IMR-90 (cell line): ENCODE measurements around the gene CLEC16A. TPM values are rescaled to one million over a fixed set of nuclear protein-coding genes. Genes with fewer than 3 reads are reported as not detected.

Experiments used
- ATAC-seq: fragments of 200-7000 bp; cut with Tn5 transposase; 2 replicates; pipeline ENCODE4 v1.9.1; 2020; ENCODE audit warnings: low read depth, mild to moderate bottlenecking, moderate library complexity
- BruUV-seq: library from RNA; stranded (reverse); fragments of 400-500 nt; replicated peaks from 2 replicates; lab custom pipeline; 2021; lab: Mats Ljungman, UMichigan
- CTCF ChIA-PET: fragments of 300-600 bp; formaldehyde crosslinking; extraction: SDS; loops from one replicate; lab custom pipeline; 2021; ENCODE audit warnings: antibody characterized with exemption; lab: Yijun Ruan, JAX
- POLR2A ChIA-PET: fragments of 300-600 bp; sonication (Branson Sonifier 250); formaldehyde crosslinking; loops from one replicate; lab custom pipeline; 2022; ENCODE audit warnings: antibody characterized with exemption; ENCODE audit not compliant: unreplicated experiment; lab: Charles Lee
- DNase-seq: peaks from one replicate; pipeline ENCODE4 v3.0.0; 2013
- H2AFZ ChIP-seq: replicated peaks from 2 replicates; pipeline ENCODE3; 2013; ENCODE audit warnings: low read length, mild to moderate bottlenecking; ENCODE audit not compliant: poor library complexity
- H2AK5ac ChIP-seq: 2 replicates; pipeline ENCODE4 v1.6.1; 2013; ENCODE audit warnings: low read depth, low read length, inconsistent platforms
- H2AK9ac ChIP-seq: replicated peaks from 2 replicates; pipeline ENCODE3; 2013; ENCODE audit warnings: mild to moderate bottlenecking, low read depth, low read length, moderate library complexity; ENCODE audit not compliant: poor library complexity
- H2BK120ac ChIP-seq: 2 replicates; pipeline ENCODE4 v1.6.1; 2013; ENCODE audit warnings: low read depth, low read length, inconsistent platforms
- H2BK15ac ChIP-seq: 3 replicates; pipeline ENCODE4 v1.6.1; 2013; ENCODE audit warnings: low read depth, low read length, inconsistent platforms
- H2BK20ac ChIP-seq: 2 replicates; pipeline ENCODE4 v1.6.1; 2013; ENCODE audit warnings: low read depth, mild to moderate bottlenecking, inconsistent platforms, low read length, moderate library complexity
- H2BK5ac ChIP-seq: 2 replicates; pipeline ENCODE4 v1.6.1; 2013; ENCODE audit warnings: mild to moderate bottlenecking, low read depth, low read length, inconsistent platforms; ENCODE audit not compliant: poor library complexity, severe bottlenecking
- H3K14ac ChIP-seq: replicated peaks from 2 replicates; pipeline ENCODE4 v1.6.1; 2013; ENCODE audit warnings: low read depth, low read length, inconsistent platforms
- H3K18ac ChIP-seq: 2 replicates; pipeline ENCODE4 v1.6.1; 2013; ENCODE audit warnings: low read depth, low read length, control low read depth
- H3K23ac ChIP-seq: 2 replicates; pipeline ENCODE4 v1.6.1; 2013; ENCODE audit warnings: low read depth, low read length, inconsistent platforms
- H3K27ac ChIP-seq: 2 replicates; pipeline ENCODE4 v1.5.1; 2013; ENCODE audit warnings: mild to moderate bottlenecking, control low read depth, low read length; ENCODE audit not compliant: insufficient read depth
- H3K27me3 ChIP-seq: 2 replicates; pipeline ENCODE4 v1.6.1; 2013; ENCODE audit warnings: low read length; ENCODE audit not compliant: control insufficient read depth, insufficient read depth
- H3K36me3 ChIP-seq: 2 replicates; pipeline ENCODE4 v1.6.1; 2013; ENCODE audit warnings: low read length, mixed read lengths; ENCODE audit not compliant: control insufficient read depth, insufficient read depth
- H3K4ac ChIP-seq: 2 replicates; pipeline ENCODE4 v1.6.1; 2013; ENCODE audit warnings: low read depth, low read length, inconsistent platforms
- H3K4me1 ChIP-seq: 2 replicates; pipeline ENCODE4 v1.6.1; 2013; ENCODE audit warnings: low read length, mixed read lengths; ENCODE audit not compliant: control insufficient read depth, insufficient read depth
- H3K4me2 ChIP-seq: 2 replicates; pipeline ENCODE4 v1.6.1; 2013; ENCODE audit warnings: low read depth, mild to moderate bottlenecking, control low read depth, low read length, moderate library complexity
- H3K4me3 ChIP-seq: 2 replicates; pipeline ENCODE4 v1.5.1; 2013; ENCODE audit warnings: low read depth, mild to moderate bottlenecking, control low read depth, low read length, moderate library complexity; ENCODE audit not compliant: insufficient read depth
- H3K56ac ChIP-seq: 2 replicates; pipeline ENCODE4 v1.6.1; 2013; ENCODE audit warnings: low read length, inconsistent platforms; ENCODE audit not compliant: insufficient read depth; ENCODE audit errors: extremely low read depth
- H3K79me1 ChIP-seq, 2 experiments: 2 replicates each; pipeline ENCODE4 v1.6.1; 2013; ENCODE audit warnings: low read length in 2 of 2, inconsistent platforms in 1 of 2, low read depth in 1 of 2
- H3K9ac ChIP-seq: 2 replicates; pipeline ENCODE4 v1.6.1; 2013; ENCODE audit warnings: low read depth, low read length, control low read depth
- H3K9me1 ChIP-seq: 2 replicates; pipeline ENCODE4 v1.6.1; 2013; ENCODE audit warnings: low read length, inconsistent platforms; ENCODE audit not compliant: insufficient read depth
- H3K9me3 ChIP-seq: 2 replicates; pipeline ENCODE4 v1.6.1; 2013; ENCODE audit warnings: low read length; ENCODE audit not compliant: control insufficient read depth, insufficient read depth
- H4K20me1 ChIP-seq: 2 replicates; pipeline ENCODE4 v1.6.1; 2013; ENCODE audit warnings: low read length, inconsistent platforms; ENCODE audit not compliant: insufficient read depth
- H4K5ac ChIP-seq: 2 replicates; pipeline ENCODE4 v1.6.1; 2013; ENCODE audit warnings: mild to moderate bottlenecking, low read depth, low read length, control low read depth
- H4K8ac ChIP-seq, 2 experiments: 2 replicates each; pipeline ENCODE4 v1.6.1; 2013; ENCODE audit warnings: low read depth in 2 of 2, low read length in 2 of 2, control low read depth in 1 of 2, inconsistent platforms in 1 of 2
- H4K91ac ChIP-seq: 2 replicates; pipeline ENCODE4 v1.6.1; 2013; ENCODE audit warnings: low read depth, low read length, inconsistent platforms; ENCODE audit not compliant: insufficient read depth
- CHD1 ChIP-seq: IDR thresholded peaks from 2 replicates; pipeline ENCODE4 v1.6.1; 2012; ENCODE audit warnings: low read depth, low read length, improper control_type of control experiment
- FOS ChIP-seq: fragments of 150-350 bp; IDR thresholded peaks from 2 replicates; pipeline ENCODE4 v1.6.1; 2016; ENCODE audit warnings: low read depth, low read length
- MAFK ChIP-seq: IDR thresholded peaks from 2 replicates; pipeline ENCODE4 v1.6.1; 2012; ENCODE audit warnings: low read depth, low read length, improper control_type of control experiment
- MXI1 ChIP-seq: IDR thresholded peaks from 2 replicates; pipeline ENCODE4 v1.6.1; 2012; ENCODE audit warnings: low read depth, mild to moderate bottlenecking, low read length, moderate library complexity, borderline replicate concordance
- RAD21 ChIP-seq: IDR thresholded peaks from 2 replicates; pipeline ENCODE4 v1.6.1; 2012; ENCODE audit warnings: low read length, improper control_type of control experiment
- RCOR1 ChIP-seq: IDR thresholded peaks from 2 replicates; pipeline ENCODE4 v1.6.1; 2012; ENCODE audit warnings: mild to moderate bottlenecking, low read length, improper control_type of control experiment; ENCODE audit not compliant: insufficient replicate concordance
- RFX5 ChIP-seq: IDR thresholded peaks from 2 replicates; pipeline ENCODE4 v1.8.0; 2012; ENCODE audit warnings: low read depth, mild to moderate bottlenecking, low read length, moderate library complexity
- USF2 ChIP-seq: fragments of 150-350 bp; IDR thresholded peaks from 2 replicates; pipeline ENCODE4 v1.6.1; 2017; ENCODE audit warnings: mild to moderate bottlenecking, antibody characterized with exemption, low read length, low read depth
- WGBS, 2 experiments: methylation state at CpG; one replicate each; pipeline versions ENCODE4 v1.1.5 to v1.1.7; 2013; ENCODE audit warnings: missing lambda C conversion rate in 2 of 2; ENCODE audit not compliant: insufficient read length in 1 of 2; ENCODE audit errors: extremely low coverage in 2 of 2; 5-methylcytosine and 5-hydroxymethylcytosine counted together
- dilution Hi-C: fragments of 300-500 bp; cut with HindIII; formaldehyde crosslinking; loops from one replicate; pipeline ENCODE4 v1.14.3; 2018; ENCODE audit warnings: low sequenced_read_pairs; ENCODE audit not compliant: unreplicated experiment
- in situ Hi-C: fragments of 300-500 bp; cut with MboI; formaldehyde crosslinking; loops from 3 replicates; pipeline ENCODE4 v1.14.3; 2019; ENCODE audit warnings: low sequenced_read_pairs, inconsistent platforms, mixed read lengths
- intact Hi-C: fragments of 100-400 bp; cut with micrococcal nuclease; formaldehyde crosslinking; loops from 2 replicates; pipeline ENCODE4 v1.10.0; 2022
- polyA plus RNA-seq, 3 experiments: library from polyadenylated mRNA; depleted of rRNA; stranded (reverse); fragments of >200 nt; gene quantifications; 2 replicates each; pipeline ENCODE4 v1.2.3, GENCODE V29; 2012; ENCODE audit warnings: low replicate concordance in 1 of 3
- total RNA-seq: library from RNA; depleted of rRNA; stranded (reverse); fragments of >200 nt; gene quantifications from 2 replicates; pipeline ENCODE4 v1.2.3, GENCODE V29; 2012

CLEC16A gene
- total and polyA plus RNA-seq, 2 of the 4 experiments (the other 2 are of a cell fraction): 15.9 to 16.5 TPM

- no peak for TF ChIP-seq RFX5
Measured at GRCh38 chr16:11117576-11118211, 173.3 kb downstream of the CLEC16A start (continued).

- dilution Hi-C loops: no loop called here
Measured at GRCh38 chr16:11118479-11118878, 174.1 kb downstream of the CLEC16A start.

More at GRCh38 chr16:11118479-11118878, 174.1 kb downstream of the CLEC16A start:
- Histone ChIP-seq H2AFZ (no peak overlapping the region), H3K9ac (no peak overlapping the region), H3K27ac (peak overlapping the region; percentile 70; the same call in 1 of the 2 replicates), H3K79me1 (no peaks in the 10 kb centered on the region; a peak in 1 of 4 replicates), H2BK20ac (peak overlapping the region; percentile 94; the same call in 1 of the 2 replicates), H3K9me3 (no peaks in the 10 kb centered on the region), H3K4me1 (peaks cover 16% of the 10 kb centered on the region), H2BK15ac (peak overlapping the region; percentile 94; the same call in 2 of the 3 replicates), H3K4me2 (peak overlapping the region; percentile 73), H3K4me3 (no peak overlapping the region), H3K36me3 (peaks cover 9% of the 10 kb centered on the region; the same call in 1 of the 2 replicates), H3K27me3 (no peaks in the 10 kb centered on the region), H2BK5ac (peak overlapping the region; percentile 81), H3K18ac (peak overlapping the region; percentile 92), H3K9me1 (peaks cover 13% of the 10 kb centered on the region), H4K8ac (peak overlapping the region in 1 of 2 experiments; percentile 83; a peak in 1 of 4 replicates), H3K4ac (peak overlapping the region; percentile 73), H4K20me1 (no peaks in the 10 kb centered on the region), H2AK9ac (no peak overlapping the region), H3K56ac (peak overlapping the region; percentile 42; the same call in 1 of the 2 replicates), H4K91ac (peak overlapping the region; percentile 71), H3K14ac (peak overlapping the region; percentile 71), H3K23ac (peak overlapping the region; percentile 76; the same call in 1 of the 2 replicates), H2BK120ac (peak overlapping the region; percentile 62), H2AK5ac (peak overlapping the region; percentile 87; the same call in 1 of the 2 replicates), H4K5ac (peak overlapping the region; percentile 67)
- POLR2A ChIA-PET: no interaction called here
- ATAC-seq: peak; percentile 60
- TF ChIP-seq RAD21: no peak
- no peak for TF ChIP-seq RCOR1
- no peak for TF ChIP-seq MXI1
- no peak for TF ChIP-seq CHD1
- no peak for TF ChIP-seq USF2
- TF ChIP-seq FOS: no peak
- no peak for TF ChIP-seq MAFK
- BruUV-seq: no TSS peak
- no CpG with 5 or more reads among the region's 2 CpGs for WGBS, 2 experiments
- CTCF ChIA-PET: no interaction called here
- in situ Hi-C loops (no loop called here), intact Hi-C loops (no loop called here)
- DNase-seq: peak; percentile 58
